Uterus (tissue), 2 donors: ENCODE results near the gene UBE2QL1.

ENCODE experiments used
- POLR2A ChIP-seq, 2 donors: fragments of 450-650 bp; IDR thresholded peaks; one replicate each; pipeline ENCODE4 v1.6.1; 2016; ENCODE audit warnings: antibody characterized with exemption in 2 of 2, mild to moderate bottlenecking in 1 of 2, moderate library complexity in 1 of 2
- TF ChIP-seq, protein P1 (sequence below), 4 experiments: fragments of 200-600 bp in 2 of 4; fragments of 450-650 bp in 2 of 4; sonication (generic) in 2 of 4; IDR thresholded peaks; one replicate each; pipeline ENCODE4 v1.5.1; 2016 to 2019; ENCODE audit warnings: antibody characterized with exemption in 4 of 4, mild to moderate bottlenecking in 2 of 4, moderate library complexity in 1 of 4

DNA sequence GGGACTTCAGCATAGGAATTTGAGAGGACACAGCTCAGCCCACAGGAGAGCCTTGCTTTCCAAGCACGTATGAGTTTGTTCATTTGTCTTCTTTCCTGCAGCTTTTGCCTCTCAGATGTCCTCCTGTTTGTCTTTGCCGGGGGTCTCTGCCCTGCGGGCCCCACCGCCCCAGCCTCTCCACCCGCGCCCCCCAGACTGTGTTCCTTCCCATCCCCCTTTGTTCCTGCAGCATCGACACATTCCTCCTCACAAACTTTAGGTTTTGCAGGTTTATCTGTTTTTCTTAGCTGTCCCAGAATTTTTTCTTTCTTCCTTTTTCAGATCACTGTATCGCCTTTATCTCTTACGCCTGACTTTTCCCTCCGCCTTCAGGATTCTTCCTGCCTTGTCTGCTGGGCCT lies 18.9 kb downstream of the UBE2QL1 start:
- no peak for TF ChIP-seq POLR2A (IDR thresholded peaks at IDR 0.05)
- TF ChIP-seq, protein P1, sequence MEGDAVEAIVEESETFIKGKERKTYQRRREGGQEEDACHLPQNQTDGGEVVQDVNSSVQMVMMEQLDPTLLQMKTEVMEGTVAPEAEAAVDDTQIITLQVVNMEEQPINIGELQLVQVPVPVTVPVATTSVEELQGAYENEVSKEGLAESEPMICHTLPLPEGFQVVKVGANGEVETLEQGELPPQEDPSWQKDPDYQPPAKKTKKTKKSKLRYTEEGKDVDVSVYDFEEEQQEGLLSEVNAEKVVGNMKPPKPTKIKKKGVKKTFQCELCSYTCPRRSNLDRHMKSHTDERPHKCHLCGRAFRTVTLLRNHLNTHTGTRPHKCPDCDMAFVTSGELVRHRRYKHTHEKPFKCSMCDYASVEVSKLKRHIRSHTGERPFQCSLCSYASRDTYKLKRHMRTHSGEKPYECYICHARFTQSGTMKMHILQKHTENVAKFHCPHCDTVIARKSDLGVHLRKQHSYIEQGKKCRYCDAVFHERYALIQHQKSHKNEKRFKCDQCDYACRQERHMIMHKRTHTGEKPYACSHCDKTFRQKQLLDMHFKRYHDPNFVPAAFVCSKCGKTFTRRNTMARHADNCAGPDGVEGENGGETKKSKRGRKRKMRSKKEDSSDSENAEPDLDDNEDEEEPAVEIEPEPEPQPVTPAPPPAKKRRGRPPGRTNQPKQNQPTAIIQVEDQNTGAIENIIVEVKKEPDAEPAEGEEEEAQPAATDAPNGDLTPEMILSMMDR (IDR thresholded peaks at IDR 0.05) = no peak
